ENCODE measurements around the gene CSKMT. TPM values are rescaled to one million over a fixed set of nuclear protein-coding genes. Genes with fewer than 3 reads are reported as not detected.

The CSKMT gene
- total and polyA plus RNA-seq, 3 experiments from 2014 or later = 3.6 to 48.3 (median 43.1) TPM

DNA sequence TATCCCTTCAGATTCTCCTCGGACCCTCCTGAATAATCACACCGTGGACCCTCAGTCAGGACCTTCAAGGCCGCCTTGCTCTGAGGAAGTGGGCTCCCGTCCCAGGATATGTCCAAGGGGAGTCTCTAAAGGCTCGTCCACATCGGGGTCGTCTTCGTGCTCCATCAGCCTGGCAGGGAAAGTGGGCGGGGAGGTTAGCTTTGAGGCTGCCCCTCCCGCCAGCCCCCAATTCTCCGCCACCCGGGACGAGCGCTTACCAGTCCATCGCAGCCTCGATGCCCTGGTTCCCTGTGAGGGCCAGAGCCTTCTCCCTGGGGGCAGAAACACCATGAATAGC lies 13.3 kb downstream of the CSKMT start:
- peaks cover 21% of the 10 kb centered on the region for H3K4me1 ChIP-seq (ENCODE audit: insufficient read depth, low read length)
- H3K27ac ChIP-seq (ENCODE audit: low read depth, low read length) = peak overlapping the region; percentile 86
- H3K9me3 ChIP-seq (ENCODE audit: low read length) = no peaks in the 10 kb centered on the region
- Mint-ChIP-seq H3K9me3 (no peaks in the 10 kb centered on the region), H3K4me1 (peaks cover 26 to 38% (median 38%) of the 10 kb centered on the region in 3 donors), H3K4me3 (peak overlapping the region; percentile 80 to 96 (median 90)), H3K36me3 (peaks cover 0 to 43% (median 2%) of the 10 kb centered on the region in 3 donors), H3K27ac (peak overlapping the region; percentile 89 to 99 (median 95)), H3K27me3 (no peaks in the 10 kb centered on the region)
- ChIA-PET CTCF (interaction anchor here (1.0 to 1.7 kb wide), 2 partner anchors 24 to 85 kb away, joined by 3 to 4 read pairs; no protein-coding TSS in a partner anchor), POLR2A (interaction anchor here (0.8 to 1.2 kb wide), 2 partner anchors 25 to 87 kb away, joined by 3 read pairs; partner anchors contain the start of gene INTS5)
- DNase-seq = no peak
- H3K4me3 ChIP-seq (ENCODE audit: low read length) = peak overlapping the region; percentile 97
- no peaks in the 10 kb centered on the region for H3K27me3 ChIP-seq (ENCODE audit: insufficient read depth, low read length, poor library complexity, severe bottlenecking)
- peaks cover 9% of the 10 kb centered on the region for H3K36me3 ChIP-seq (ENCODE audit: insufficient read depth, low read length)

DNA sequence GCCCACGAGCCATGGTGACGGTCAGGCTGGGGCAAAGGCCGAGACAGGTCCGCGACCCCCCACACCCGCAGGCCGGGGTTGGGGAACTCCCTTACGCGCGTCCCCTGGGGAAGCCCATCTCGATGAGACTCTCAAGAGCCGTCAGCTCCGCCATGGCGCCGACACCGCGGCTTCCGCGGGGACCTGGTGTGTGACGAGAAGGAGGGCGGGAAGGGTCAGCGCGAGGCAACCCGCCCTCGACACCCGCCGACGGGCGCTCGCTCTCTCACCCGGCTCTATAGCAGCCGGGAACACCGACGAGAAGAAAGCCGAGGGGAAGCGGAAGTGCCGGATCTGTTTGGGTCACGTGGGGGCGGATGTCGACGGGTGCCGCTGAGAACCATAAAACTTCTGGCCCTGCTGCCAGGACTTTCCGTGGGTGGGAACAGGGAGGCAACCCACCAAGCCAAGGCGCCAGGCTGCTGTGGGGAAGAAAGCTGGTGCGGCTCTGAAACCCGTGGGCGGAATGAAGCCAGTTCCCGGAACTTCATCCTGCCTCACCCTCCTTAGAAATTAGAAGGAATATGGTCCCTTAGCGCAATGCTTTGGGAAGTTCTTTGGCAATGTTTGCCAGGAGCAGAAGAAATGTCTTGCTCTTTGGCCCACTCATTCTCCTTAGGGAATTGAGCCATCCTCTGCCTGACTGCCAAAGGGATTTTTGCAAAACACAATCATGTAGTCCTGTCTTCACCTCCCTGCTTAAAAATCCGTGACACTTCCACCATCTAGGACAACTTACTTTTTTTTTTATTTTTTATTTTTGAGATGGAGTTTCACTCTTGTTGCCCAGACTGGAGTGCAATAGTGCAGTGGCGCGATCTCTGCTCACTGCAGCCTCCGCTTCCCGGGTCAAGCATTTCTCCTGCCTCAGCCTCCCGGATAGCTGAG lies 13.9 kb downstream of the CSKMT start, which contains the start of gene UBXN1:
Gene UBXN1, minus strand, starts transcription at position 304 of the 927 bp plus-strand sequence. Its CDS starts 150 bp downstream, at position 154.
- ChIA-PET POLR2A (interaction anchor here (0.6 to 1.2 kb wide), 5 partner anchors 14 to 117 kb away, joined by 3 to 5 read pairs (median 3); partner anchors contain the start of genes C11orf98, CSKMT and INTS5), CTCF (interaction anchor here (0.8 to 3.2 kb wide), 9 partner anchors 8 to 186 kb away, joined by 3 to 22 read pairs (median 3); partner anchors contain the start of genes C11orf98, CSKMT and HNRNPUL2)
- Mint-ChIP-seq H3K4me3 (peak within 1 kb of the TSS; percentile 80 to 96 (median 90)), H3K27me3 (no peaks in the 10 kb centered on the region), H3K9me3 (no peaks in the 10 kb centered on the region), H3K27ac (peak within 1 kb of the TSS; percentile 89 to 99 (median 95)), H3K36me3 (peaks cover 0 to 39% (median 2%) of the 10 kb centered on the region in 3 donors), H3K4me1 (peaks cover 26 to 38% (median 37%) of the 10 kb centered on the region in 3 donors)
- H3K36me3 ChIP-seq (ENCODE audit: insufficient read depth, low read length) = peaks cover 9% of the 10 kb centered on the region
- no peaks in the 10 kb centered on the region for H3K9me3 ChIP-seq (ENCODE audit: low read length)
- peak within 1 kb of the TSS; percentile 97 for H3K4me3 ChIP-seq (ENCODE audit: low read length)
- peaks cover 19% of the 10 kb centered on the region for H3K4me1 ChIP-seq (ENCODE audit: insufficient read depth, low read length)
- DNase-seq = peak; percentile 75 to 87 (median 81)
- peak within 1 kb of the TSS; percentile 86 for H3K27ac ChIP-seq (ENCODE audit: low read depth, low read length)
- no peaks in the 10 kb centered on the region for H3K27me3 ChIP-seq (ENCODE audit: insufficient read depth, low read length, poor library complexity, severe bottlenecking)

DNA sequence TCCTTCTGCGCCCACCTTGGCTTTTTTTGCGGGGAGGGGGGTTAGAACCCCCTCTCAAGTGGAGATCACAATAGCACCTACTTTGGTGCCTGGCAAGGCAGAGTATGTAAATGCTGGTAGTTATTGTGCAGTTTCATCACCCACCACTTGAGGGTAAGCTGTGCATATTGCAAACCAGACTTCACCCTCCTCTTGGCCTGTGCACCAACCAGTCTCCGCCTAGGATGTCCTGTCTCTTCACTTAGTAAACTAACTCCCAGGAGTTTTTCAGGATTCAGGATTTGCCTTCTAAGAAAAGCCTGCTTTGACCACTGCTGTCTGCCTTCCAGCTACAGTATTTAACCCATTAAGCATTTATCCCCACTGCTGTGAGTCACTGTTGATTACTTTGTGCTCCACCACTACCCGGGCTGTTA lies 15.7 kb downstream of the CSKMT start:
- no peaks in the 10 kb centered on the region for H3K27me3 ChIP-seq (ENCODE audit: insufficient read depth, low read length, poor library complexity, severe bottlenecking)
- Mint-ChIP-seq H3K9me3 (no peaks in the 10 kb centered on the region), H3K36me3 (peaks cover 0 to 31% (median 0%) of the 10 kb centered on the region in 3 donors), H3K4me3 (peak overlapping the region in 5 of 7 donors; percentile 44 to 91 (median 62)), H3K27me3 (no peaks in the 10 kb centered on the region), H3K4me1 (peaks cover 24 to 35% (median 32%) of the 10 kb centered on the region in 3 donors), H3K27ac (peak overlapping the region in 7 of 8 donors; percentile 36 to 97 (median 82))
- H3K27ac ChIP-seq (ENCODE audit: low read depth, low read length) = no peak overlapping the region
- no peaks in the 10 kb centered on the region for H3K9me3 ChIP-seq (ENCODE audit: low read length)
- ChIA-PET POLR2A (interaction anchor here (0.6 to 1.3 kb wide), 3 partner anchors 15 to 251 kb away, joined by 3 to 6 read pairs (median 4); partner anchors contain the start of gene CSKMT), CTCF (interaction anchor here (0.7 to 3.2 kb wide), 10 partner anchors 9 to 200 kb away, joined by 3 to 22 read pairs (median 4); partner anchors contain the start of genes B3GAT3, HNRNPUL2, LBHD1 and SLC3A2)
- peaks cover 9% of the 10 kb centered on the region for H3K36me3 ChIP-seq (ENCODE audit: insufficient read depth, low read length)
- peak in 3 of 5 donors; percentile 4 to 47 (median 33) for DNase-seq
- no peak overlapping the region for H3K4me3 ChIP-seq (ENCODE audit: low read length)
- peaks cover 19% of the 10 kb centered on the region for H3K4me1 ChIP-seq (ENCODE audit: insufficient read depth, low read length)

- H3K4me3 Mint-ChIP-seq = no peak overlapping the region
- peaks cover 16 to 25% (median 24%) of the 10 kb centered on the region in 3 donors for H3K4me1 Mint-ChIP-seq
- peaks cover 0 to 15% (median 0%) of the 10 kb centered on the region in 3 donors for H3K36me3 Mint-ChIP-seq
- H3K9me3 Mint-ChIP-seq = no peaks in the 10 kb centered on the region
- Histone ChIP-seq H3K36me3 (ENCODE audit: insufficient read depth, low read length) (no peaks in the 10 kb centered on the region), H3K27ac (ENCODE audit: low read depth, low read length) (no peak overlapping the region), H3K4me3 (ENCODE audit: low read length) (no peak overlapping the region), H3K4me1 (ENCODE audit: insufficient read depth, low read length) (peaks cover 16% of the 10 kb centered on the region), H3K27me3 (ENCODE audit: insufficient read depth, low read length, poor library complexity, severe bottlenecking) (no peaks in the 10 kb centered on the region), H3K9me3 (ENCODE audit: low read length) (no peaks in the 10 kb centered on the region)
- ChIA-PET POLR2A (no interaction called here), CTCF (interaction anchor here (0.8 kb wide), 1 partner anchor 12 kb away, joined by 3 read pairs; no protein-coding TSS in a partner anchor)
- no peak for DNase-seq
- no peak overlapping the region for H3K27ac Mint-ChIP-seq
- H3K27me3 Mint-ChIP-seq = peaks cover 0 to 4% of the 10 kb centered on the region in 2 donors
Observed at GRCh38 chr11:62682518-62682917, 17.4 kb downstream of the CSKMT start.

GRCh38 chr11:62687508-62688396 lies 22.6 kb downstream of the CSKMT start:
- Mint-ChIP-seq H3K36me3 (peaks cover 3 to 28% (median 6%) of the 10 kb centered on the region in 3 donors), H3K27me3 (peaks cover 6 to 9% of the 10 kb centered on the region in 2 donors), H3K27ac (no peak overlapping the region), H3K9me3 (no peaks in the 10 kb centered on the region), H3K4me3 (no peak overlapping the region), H3K4me1 (no peaks in the 10 kb centered on the region)
- POLR2A ChIA-PET = interaction anchor here (0.9 kb wide), 1 partner anchor 23 kb away, joined by 3 read pairs; no protein-coding TSS in a partner anchor
- Histone ChIP-seq H3K27me3 (ENCODE audit: insufficient read depth, low read length, poor library complexity, severe bottlenecking) (no peaks in the 10 kb centered on the region), H3K4me1 (ENCODE audit: insufficient read depth, low read length) (no peaks in the 10 kb centered on the region), H3K27ac (ENCODE audit: low read depth, low read length) (no peak overlapping the region), H3K36me3 (ENCODE audit: insufficient read depth, low read length) (no peaks in the 10 kb centered on the region), H3K9me3 (ENCODE audit: low read length) (no peaks in the 10 kb centered on the region), H3K4me3 (ENCODE audit: low read length) (no peak overlapping the region)
- DNase-seq = no peak
- CTCF ChIA-PET = no interaction called here

- Mint-ChIP-seq H3K27ac (no peak overlapping the region), H3K36me3 (peaks cover 3 to 30% (median 6%) of the 10 kb centered on the region in 3 donors), H3K4me3 (no peak overlapping the region), H3K27me3 (peaks cover 6 to 9% of the 10 kb centered on the region in 2 donors), H3K9me3 (no peaks in the 10 kb centered on the region), H3K4me1 (no peaks in the 10 kb centered on the region)
- Histone ChIP-seq H3K27ac (ENCODE audit: low read depth, low read length) (no peak overlapping the region), H3K27me3 (ENCODE audit: insufficient read depth, low read length, poor library complexity, severe bottlenecking) (no peaks in the 10 kb centered on the region), H3K9me3 (ENCODE audit: low read length) (no peaks in the 10 kb centered on the region), H3K4me3 (ENCODE audit: low read length) (no peak overlapping the region), H3K36me3 (ENCODE audit: insufficient read depth, low read length) (no peaks in the 10 kb centered on the region), H3K4me1 (ENCODE audit: insufficient read depth, low read length) (no peaks in the 10 kb centered on the region)
- DNase-seq = no peak
- POLR2A ChIA-PET = no interaction called here
- CTCF ChIA-PET = interaction anchor here (1.5 to 2.3 kb wide), 2 partner anchors 14 to 264 kb away, joined by 5 to 8 read pairs; no protein-coding TSS in a partner anchor
Observed at GRCh38 chr11:62688491-62688890, 23.4 kb downstream of the CSKMT start.
